GM23338 (cell line): ENCODE data around the gene P2RY12.

Source experiments
- CTCF ChIP-seq, 2 experiments: fragments of 200-600 bp in 1 of 2; sonication (generic) in 1 of 2; conservative IDR thresholded peaks; 2 replicates each; pipeline versions ENCODE4 v1.5.1 to v1.6.1; 2016 to 2017; ENCODE audit warnings: antibody characterized with exemption in 2 of 2, low read depth in 2 of 2, mild to moderate bottlenecking in 2 of 2, moderate library complexity in 1 of 2
- EZH2 ChIP-seq: fragments of 200-600 bp; sonication (generic); IDR thresholded peaks from one replicate; pipeline ENCODE4 v1.8.0; 2017; ENCODE audit warnings: antibody characterized with exemption, mild to moderate bottlenecking, low read depth; ENCODE audit not compliant: unreplicated experiment
- ZNF331 ChIP-seq: fragments of 250-450 bp; sonication (Bioruptor Pico); IDR thresholded peaks from 2 replicates; pipeline ENCODE4 v1.5.0; 2020; ENCODE audit warnings: low read depth, mild to moderate bottlenecking, moderate library complexity

DNA sequence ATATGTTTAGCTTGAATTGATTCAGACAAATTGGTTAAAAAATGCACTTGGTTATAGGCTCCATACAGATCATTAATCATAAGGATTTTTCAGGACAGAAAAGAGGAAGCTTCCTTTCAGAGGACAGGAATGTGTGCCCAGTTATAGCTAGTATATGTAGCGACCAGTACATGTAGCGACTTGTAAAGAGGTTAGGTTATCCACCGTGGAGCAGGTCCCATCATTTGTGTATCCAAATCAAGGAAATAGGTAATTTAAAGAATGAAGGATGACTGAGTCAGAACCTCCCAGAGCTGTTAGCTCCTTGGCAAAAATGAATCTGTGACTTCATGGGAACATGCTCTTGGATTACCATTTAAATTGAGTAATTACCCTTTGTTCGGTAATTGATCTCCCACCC is 15.8 kb upstream of the P2RY12 start:
- TF ChIP-seq EZH2 (no peak), CTCF (conservative IDR thresholded peaks at IDR 0.05; ENCODE audit: low read depth in 2 of 2) (no peak), ZNF331 (no peak)
